GM12891 (cell line): ENCODE results near the gene RNF150.

Experiments used
- PAX5 ChIP-seq: IDR thresholded peaks from 2 replicates; pipeline ENCODE4 v1.6.1; 2011; ENCODE audit warnings: low read length, moderate library complexity, mild to moderate bottlenecking; ENCODE audit not compliant: insufficient read depth, severe bottlenecking
- POLR2A ChIP-seq: IDR thresholded peaks from 2 replicates; pipeline ENCODE4 v1.6.1; 2011; ENCODE audit warnings: low read depth, low read length, control low read depth
- POLR2AphosphoS5 ChIP-seq: IDR thresholded peaks from 2 replicates; pipeline ENCODE4 v1.6.1; 2011; ENCODE audit warnings: low read depth, low read length, control low read depth
- POU2F2 ChIP-seq: IDR thresholded peaks from 2 replicates; pipeline ENCODE4 v1.6.1; 2011; ENCODE audit warnings: low read depth, mild to moderate bottlenecking, control low read depth, low read length, moderate library complexity
- SPI1 ChIP-seq: IDR thresholded peaks from 2 replicates; pipeline ENCODE4 v1.6.1; 2011; ENCODE audit warnings: low read depth, low read length, control low read depth
- TAF1 ChIP-seq: IDR thresholded peaks from 2 replicates; pipeline ENCODE4 v1.6.1; 2011; ENCODE audit warnings: low read depth, low read length, control low read depth

DNA sequence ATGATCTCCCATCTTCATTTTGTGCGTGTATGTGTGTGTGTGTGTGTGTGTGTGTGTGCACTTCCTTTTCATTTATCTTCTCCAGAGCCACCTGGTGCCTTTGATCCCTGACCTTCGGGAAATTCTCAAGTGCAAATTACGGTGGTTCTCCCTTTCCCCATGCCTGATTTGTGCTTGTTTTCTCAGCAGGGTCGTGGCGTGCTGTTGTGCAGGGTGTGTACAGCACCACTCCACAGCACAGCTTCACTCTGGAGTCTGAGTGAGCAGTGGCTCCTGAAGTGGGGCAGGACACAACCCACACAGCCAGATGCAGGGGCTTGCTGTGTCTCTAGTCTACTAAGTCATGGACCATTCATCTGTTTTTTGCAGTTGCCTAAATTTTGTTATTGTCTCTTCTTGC lies 262.8 kb downstream of the RNF150 start:
- TF ChIP-seq POLR2AphosphoS5: no peak
- TF ChIP-seq POLR2A: no peak
- no peak for TF ChIP-seq POU2F2
- no peak for TF ChIP-seq TAF1
- no peak for TF ChIP-seq SPI1
- TF ChIP-seq PAX5: no peak
